ENCODE results near the gene FAM168B. TPM values are rescaled to one million over a fixed set of nuclear protein-coding genes. Genes with fewer than 3 reads are reported as not detected.
A peak's percentile ranks its signal among the peaks of the same experiment; 100 is the strongest.

Gene FAM168B
- total RNA-seq, 4 donors from 2014 or later, result 56.4 to 108 (median 86.9) TPM

- no peak for TF ChIP-seq CTCF (IDR thresholded peaks at IDR 0.05)
- TF ChIP-seq POLR2A (IDR thresholded peaks at IDR 0.05), result no peak
- WGBS, 2 donors, result 89% methylated on average over 16 to 20 of the region's 24 CpGs
- H3K4me3 ChIP-seq (ENCODE audit: low read depth, poor library complexity, severe bottlenecking), result no peak overlapping the region
These were observed 49.0 kb downstream of the FAM168B start for GRCh38 chr2:131044075-131044756.

GRCh38 chr2:131043199-131044074 lies 49.8 kb downstream of the FAM168B start:
- TF ChIP-seq POLR2A (IDR thresholded peaks at IDR 0.05), result no peak
- no peak for TF ChIP-seq CTCF (IDR thresholded peaks at IDR 0.05)
- DNase-seq (ENCODE audit: low spot score in 2 of 2), result peak in 1 of 2 donors; percentile 78

More at GRCh38 chr2:131044075-131044756, 49.0 kb downstream of the FAM168B start:
- intact Hi-C loops (cut with DNase I; ENCODE audit: low total_unique reads), result no loop called here
- DNase-seq (ENCODE audit: low spot score in 2 of 2), result peak in 1 of 2 donors; percentile 80

GRCh38 chr2:131042148-131042775 lies 51.0 kb downstream of the FAM168B start:
- H3K4me3 ChIP-seq (ENCODE audit: low read depth, poor library complexity, severe bottlenecking), result no peak overlapping the region
- WGBS, 2 donors, result 75 to 86% methylated on average over 7 of the region's 7 CpGs
- DNase-seq (ENCODE audit: low spot score in 2 of 2), result peak in 1 of 2 donors; percentile 83
- intact Hi-C loops (cut with DNase I; ENCODE audit: low total_unique reads), result no loop called here
- TF ChIP-seq POLR2A (IDR thresholded peaks at IDR 0.05) (no peak), CTCF (IDR thresholded peaks at IDR 0.05) (no peak)

More at GRCh38 chr2:131043199-131044074, 49.8 kb downstream of the FAM168B start:
- 79 to 82% methylated on average over 17 of the region's 18 CpGs for WGBS, 2 donors
- H3K4me3 ChIP-seq (ENCODE audit: low read depth, poor library complexity, severe bottlenecking), result no peak overlapping the region
- intact Hi-C loops (cut with DNase I; ENCODE audit: low total_unique reads), result no loop called here

GRCh38 chr2:131041402-131042147 lies 51.7 kb downstream of the FAM168B start:
- WGBS, 2 donors, result 82 to 83% methylated on average over 12 to 14 of the region's 14 CpGs
- peak in 1 of 2 donors; percentile 78 for DNase-seq (ENCODE audit: low spot score in 2 of 2)
- intact Hi-C loops (cut with DNase I; ENCODE audit: low total_unique reads), result no loop called here
- TF ChIP-seq POLR2A (IDR thresholded peaks at IDR 0.05), result no peak
- no peak for TF ChIP-seq CTCF (IDR thresholded peaks at IDR 0.05)
- H3K4me3 ChIP-seq (ENCODE audit: low read depth, poor library complexity, severe bottlenecking), result no peak overlapping the region

- no peak for TF ChIP-seq CTCF (IDR thresholded peaks at IDR 0.05)
- no peak for TF ChIP-seq POLR2A (IDR thresholded peaks at IDR 0.05)
- DNase-seq (ENCODE audit: low spot score in 2 of 2), result peak in 1 of 2 donors; percentile 49
- intact Hi-C loops (cut with DNase I; ENCODE audit: low total_unique reads), result no loop called here
- 74 to 78% methylated on average over 23 of the region's 23 CpGs for WGBS, 2 donors
- no peak overlapping the region for H3K4me3 ChIP-seq (ENCODE audit: low read depth, poor library complexity, severe bottlenecking)
These were observed 52.4 kb downstream of the FAM168B start for GRCh38 chr2:131040661-131041401.
